DND-41 (cell line): ENCODE results near the gene PABPN1L.

ENCODE experiments used
- EZH2 ChIP-seq: IDR thresholded peaks from 3 replicates; pipeline ENCODE4 v1.6.1; 2012; ENCODE audit warnings: borderline replicate concordance, low read depth, mild to moderate bottlenecking, moderate library complexity, low read length, inconsistent platforms; ENCODE audit not compliant: severe bottlenecking
- TF ChIP-seq, protein P1 (sequence below): IDR thresholded peaks from 2 replicates; pipeline ENCODE4 v1.5.1; 2012; ENCODE audit warnings: borderline replicate concordance, low read length, moderate library complexity, mild to moderate bottlenecking; ENCODE audit not compliant: poor library complexity, severe bottlenecking; ENCODE audit errors: extremely low read depth

DNA sequence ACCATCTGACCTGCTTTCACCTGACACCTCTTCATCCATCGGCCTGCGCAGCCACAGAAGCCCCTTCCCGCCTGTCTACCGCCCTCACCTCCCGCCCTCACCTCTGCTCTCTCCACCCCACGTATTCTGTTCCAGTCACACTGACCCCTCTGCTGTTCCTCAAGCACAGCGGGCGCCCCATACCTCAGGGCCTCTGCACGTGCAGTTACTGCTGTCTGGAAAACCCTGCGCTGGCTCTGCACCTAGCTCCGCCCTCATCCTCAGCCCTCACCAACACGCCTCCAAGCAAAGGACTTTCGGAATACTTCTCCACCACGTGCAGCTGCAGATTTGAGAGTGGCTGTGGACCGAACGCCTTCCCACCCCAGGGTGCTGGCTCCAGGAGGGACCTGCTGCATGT lies 24.6 kb upstream of the PABPN1L start:
- TF ChIP-seq, protein P1, sequence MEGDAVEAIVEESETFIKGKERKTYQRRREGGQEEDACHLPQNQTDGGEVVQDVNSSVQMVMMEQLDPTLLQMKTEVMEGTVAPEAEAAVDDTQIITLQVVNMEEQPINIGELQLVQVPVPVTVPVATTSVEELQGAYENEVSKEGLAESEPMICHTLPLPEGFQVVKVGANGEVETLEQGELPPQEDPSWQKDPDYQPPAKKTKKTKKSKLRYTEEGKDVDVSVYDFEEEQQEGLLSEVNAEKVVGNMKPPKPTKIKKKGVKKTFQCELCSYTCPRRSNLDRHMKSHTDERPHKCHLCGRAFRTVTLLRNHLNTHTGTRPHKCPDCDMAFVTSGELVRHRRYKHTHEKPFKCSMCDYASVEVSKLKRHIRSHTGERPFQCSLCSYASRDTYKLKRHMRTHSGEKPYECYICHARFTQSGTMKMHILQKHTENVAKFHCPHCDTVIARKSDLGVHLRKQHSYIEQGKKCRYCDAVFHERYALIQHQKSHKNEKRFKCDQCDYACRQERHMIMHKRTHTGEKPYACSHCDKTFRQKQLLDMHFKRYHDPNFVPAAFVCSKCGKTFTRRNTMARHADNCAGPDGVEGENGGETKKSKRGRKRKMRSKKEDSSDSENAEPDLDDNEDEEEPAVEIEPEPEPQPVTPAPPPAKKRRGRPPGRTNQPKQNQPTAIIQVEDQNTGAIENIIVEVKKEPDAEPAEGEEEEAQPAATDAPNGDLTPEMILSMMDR = no peak
- TF ChIP-seq EZH2 = no peak
